GM18502 (cell line): ENCODE results near the gene DNAJB4.
"Not testable (repeated sequence)": the region's sequence is repeated elsewhere in the genome, so short reads cannot be mapped to it uniquely, and the experiment has no call there.

Experiments
- ATAC-seq: cut with Tn5 transposase; IDR thresholded peaks from one replicate; pipeline ENCODE4 v1.9.1; 2021; ENCODE audit warnings: mild to moderate bottlenecking; ENCODE audit not compliant: unreplicated experiment, poor library complexity

DNAJB4 gene

DNA sequence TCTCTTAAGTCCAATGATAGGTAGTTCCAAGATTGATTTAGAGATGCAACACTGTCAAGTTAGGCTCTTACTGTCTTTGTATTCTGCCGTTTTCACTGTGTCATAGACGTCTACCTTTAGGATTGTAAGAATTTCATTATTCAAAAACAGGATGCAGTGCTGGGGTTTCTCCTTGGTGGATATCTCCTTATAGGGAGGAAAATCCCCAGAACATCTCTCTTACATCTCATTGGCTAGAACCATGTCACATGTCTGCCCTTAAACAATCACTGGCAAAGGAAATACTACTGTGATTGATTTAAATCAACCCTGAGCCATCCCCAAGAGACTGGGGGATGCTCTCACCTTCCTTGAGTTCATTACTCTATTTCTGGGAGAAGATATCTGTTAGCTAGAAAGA is 15.0 kb upstream of the DNAJB4 start:
- no peak for ATAC-seq

DNA sequence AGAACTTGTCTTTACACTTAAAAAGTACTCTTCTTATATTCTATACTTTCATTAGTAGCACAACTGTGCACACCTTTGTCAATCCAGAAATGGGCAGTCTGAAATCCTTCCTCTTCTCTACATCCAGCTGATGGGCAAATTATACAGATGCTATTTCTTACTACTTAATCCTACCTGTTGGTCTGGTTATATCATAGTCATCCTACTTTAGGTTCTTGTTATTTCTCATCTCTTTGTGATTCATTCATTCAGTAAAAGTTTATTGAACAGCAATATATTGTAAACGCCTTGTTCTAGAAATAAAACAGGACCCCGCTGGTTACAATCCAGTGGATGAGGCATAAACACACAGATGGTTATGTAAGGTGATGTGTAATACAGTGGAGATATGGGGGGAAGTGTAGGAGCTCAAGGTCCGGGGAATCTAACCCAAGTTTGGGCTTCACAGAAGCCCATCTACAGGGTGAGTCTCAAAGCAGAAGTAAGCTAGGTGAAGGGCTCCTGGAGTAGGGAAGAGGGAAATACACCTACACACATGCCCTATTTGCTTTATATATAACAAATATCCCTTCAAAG is 14.0 kb upstream of the DNAJB4 start:
- ATAC-seq = no peak

DNA sequence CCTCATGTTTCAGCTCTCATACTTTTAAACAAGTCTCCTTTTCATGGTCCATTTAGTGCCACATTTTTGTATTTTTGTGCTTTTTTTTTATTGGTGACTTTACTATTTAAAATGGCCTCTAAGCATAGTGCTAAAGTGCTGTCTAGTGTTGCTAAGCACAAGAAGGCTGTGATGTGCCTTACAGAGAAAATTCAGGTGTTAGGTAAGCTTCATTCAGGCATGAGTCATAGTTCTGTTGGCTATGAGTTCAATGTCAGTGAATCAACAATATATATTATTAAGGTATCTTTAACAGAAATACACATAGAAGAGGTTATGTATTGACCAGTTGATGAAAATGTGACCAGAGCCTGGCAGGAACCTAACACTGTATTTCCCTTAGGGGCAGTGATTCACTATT is 13.1 kb upstream of the DNAJB4 start:
- ATAC-seq = no peak

DNA sequence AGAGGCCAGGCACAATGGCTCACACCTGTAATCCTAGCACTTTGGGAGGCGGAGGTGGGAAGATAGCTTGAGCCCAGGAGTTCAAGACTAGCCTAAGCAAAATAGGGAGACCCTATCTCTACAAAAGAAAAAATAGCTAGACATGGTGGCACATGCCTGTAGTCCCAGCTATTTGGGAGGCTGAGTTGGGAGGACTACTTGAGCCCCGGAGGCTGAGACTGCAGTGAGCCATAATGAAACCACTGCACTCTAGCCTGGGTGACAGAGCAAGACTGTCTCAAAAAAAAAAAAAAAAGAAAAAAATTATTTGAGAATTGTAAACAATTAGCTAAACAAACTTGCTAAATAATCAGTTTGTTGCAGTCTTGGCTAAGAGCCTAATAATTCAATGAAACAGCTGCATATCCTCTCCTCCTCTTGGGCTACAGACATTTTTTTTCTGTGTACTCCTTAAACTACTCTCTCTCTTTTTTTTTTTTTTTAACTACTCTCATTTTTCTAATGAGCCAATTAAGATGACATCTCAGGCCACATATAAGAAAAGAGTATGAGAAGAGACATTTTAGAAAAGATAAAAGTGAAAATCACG is 10.5 kb upstream of the DNAJB4 start:
- no peak for ATAC-seq

DNA sequence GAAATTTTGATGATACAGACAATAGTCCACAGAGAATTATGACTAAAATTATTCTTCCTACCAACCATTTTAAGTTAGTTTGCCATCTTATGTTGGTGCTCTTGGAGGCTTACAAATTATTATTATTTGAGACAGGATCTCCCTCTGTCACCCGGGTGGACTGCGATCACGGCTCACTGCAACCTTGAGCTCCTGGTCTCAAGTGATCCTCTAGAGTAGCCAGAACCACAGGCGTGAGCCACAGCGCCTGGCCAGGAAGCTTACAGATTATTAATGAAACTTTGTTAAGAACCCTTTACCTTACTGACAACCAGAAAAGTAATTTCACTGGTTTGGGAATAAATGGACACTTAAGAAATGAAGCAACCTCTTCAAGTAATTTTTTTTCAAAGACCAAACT is 8.0 kb upstream of the DNAJB4 start:
- ATAC-seq = no peak

DNA sequence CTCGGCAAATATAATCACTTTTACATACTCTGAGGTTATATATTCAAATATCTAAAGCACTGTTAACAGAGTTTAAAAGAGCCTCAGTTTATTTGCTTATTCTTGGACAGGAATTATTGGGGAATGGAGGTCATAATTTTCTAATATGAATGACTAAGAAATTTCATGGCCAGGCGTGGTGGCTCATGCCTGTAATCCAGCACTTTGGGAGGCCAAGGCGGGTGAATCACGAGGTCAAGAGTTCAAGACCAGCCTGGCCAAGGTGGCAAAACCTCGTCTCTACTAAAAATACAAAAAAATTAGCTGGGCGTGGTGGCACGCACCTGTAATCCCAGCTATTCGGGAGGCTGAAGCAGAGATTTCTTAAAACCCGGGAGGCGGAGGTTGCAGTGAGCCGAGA is 4.2 kb upstream of the DNAJB4 start:
- not testable (repeated sequence) for ATAC-seq

DNA sequence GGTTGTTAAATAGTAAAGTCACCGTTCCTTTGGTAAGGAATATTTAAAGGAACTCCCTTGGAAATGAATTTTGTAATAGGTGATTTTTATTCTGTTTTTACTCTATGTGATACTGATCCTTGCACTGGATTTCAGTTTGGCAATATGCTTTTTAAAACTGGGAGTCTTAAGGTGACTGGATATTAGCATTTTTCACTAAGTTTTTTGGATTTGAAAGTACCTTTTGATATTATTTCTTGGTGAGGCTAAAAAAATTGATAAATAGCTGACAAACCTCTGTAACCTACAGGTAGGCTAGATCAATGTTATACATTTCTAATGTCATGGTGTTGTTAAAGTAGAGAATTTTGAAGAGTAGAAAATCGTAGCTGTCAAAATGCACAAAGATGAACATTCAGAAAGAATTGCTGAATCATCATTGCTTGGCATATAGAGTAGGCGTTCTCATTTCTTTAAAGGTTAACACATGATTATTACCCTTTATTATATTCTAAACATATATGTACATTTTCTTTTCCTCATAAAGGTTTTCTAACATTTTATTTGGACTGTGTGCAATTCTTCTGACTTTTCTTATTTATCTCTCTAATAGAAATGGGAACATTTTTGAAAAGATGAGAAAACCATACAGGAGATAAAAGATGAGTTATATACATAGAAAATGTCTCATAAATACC is 1.5 kb upstream of the DNAJB4 start:
- ATAC-seq = no peak

DNA sequence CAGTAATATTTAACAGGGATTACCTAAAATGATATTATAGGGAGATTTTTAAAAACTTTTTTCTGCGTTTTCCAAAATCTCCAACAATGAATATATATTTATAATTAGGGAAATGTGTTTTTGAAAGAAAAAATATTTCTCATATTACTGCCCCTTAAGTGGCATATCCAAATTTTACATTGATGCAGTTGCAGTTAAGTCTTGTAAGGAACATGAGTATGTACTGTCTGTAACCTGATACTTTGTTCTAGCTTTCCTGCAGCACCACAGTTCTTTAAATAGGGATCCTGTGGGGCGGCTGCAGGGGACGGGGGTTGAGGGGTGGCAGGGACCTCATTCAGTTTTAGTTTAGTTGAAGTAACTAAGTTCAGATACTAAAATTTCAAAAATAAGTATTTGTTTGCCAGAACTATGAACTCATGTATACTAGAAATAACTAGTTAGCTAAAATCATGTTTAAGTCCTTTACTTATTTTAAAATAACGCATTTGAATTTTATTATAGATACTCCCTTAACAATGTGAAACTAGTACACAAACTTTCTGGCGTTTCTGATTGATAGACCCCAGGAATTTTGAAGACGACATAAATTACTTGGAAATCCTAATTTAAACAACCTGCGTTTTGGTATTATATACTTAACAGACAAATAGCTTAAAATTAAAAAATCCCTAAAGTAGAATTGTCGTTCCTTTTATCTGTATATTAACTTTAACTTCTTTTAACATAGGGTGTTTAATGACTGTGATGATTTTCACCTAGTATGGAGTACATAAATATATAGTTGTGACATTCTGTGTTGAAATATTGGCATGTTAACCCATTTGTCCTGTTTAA is 639 bp upstream of the DNAJB4 start:
- ATAC-seq = peak; percentile 64

DNA sequence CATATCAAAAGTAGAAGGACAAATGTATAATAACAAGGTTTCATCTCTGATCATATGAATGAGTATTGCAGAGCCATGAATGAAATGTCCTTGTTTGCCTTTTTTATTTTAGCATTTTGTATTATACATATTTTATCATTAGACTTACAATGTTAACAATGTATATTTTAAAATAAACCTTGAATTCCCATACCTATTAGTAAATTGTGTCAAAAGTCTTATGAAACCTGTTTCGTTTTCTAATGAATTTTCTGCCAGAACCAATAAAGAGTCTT is 646 bp downstream of the DNAJB4 start:
- ATAC-seq = no peak

DNA sequence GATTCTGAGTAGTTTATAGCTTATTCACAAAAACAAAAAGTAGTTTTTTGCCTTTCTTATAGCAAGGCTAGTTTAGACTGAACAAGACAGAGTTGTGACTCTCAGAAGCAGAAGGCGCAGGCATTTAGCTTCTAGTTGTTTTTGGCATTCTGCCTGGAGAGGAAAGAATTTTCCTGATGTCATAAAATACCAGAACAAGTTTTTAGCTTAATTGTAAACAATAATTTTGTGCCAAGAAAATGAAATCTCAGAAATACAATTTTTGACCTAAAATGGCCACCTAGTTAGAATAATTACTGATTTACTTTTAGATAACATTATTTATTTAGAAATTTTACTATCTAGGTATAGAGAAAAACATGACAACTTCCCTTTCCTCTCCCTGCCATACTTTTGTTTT is 1.0 kb downstream of the DNAJB4 start:
- ATAC-seq = no peak

DNA sequence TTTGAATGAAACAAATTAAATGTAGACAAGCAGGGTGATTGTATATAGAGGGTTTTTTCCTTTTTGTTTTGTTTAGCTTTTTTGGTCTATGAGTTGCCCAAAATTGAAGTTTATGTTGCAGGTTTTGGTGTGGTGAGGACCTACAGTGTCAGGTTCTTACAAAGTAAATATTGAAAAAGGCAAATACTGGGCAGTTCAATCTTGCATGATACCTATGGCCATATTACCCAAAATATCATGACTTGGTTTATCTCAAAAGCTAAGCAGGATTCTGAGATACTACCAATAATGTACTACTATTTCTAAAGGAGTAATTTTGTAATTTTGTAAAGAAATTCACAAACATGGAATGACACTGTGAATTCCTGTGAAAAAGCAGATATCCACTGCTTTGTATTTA is 1.8 kb downstream of the DNAJB4 start:
- ATAC-seq = no peak

DNA sequence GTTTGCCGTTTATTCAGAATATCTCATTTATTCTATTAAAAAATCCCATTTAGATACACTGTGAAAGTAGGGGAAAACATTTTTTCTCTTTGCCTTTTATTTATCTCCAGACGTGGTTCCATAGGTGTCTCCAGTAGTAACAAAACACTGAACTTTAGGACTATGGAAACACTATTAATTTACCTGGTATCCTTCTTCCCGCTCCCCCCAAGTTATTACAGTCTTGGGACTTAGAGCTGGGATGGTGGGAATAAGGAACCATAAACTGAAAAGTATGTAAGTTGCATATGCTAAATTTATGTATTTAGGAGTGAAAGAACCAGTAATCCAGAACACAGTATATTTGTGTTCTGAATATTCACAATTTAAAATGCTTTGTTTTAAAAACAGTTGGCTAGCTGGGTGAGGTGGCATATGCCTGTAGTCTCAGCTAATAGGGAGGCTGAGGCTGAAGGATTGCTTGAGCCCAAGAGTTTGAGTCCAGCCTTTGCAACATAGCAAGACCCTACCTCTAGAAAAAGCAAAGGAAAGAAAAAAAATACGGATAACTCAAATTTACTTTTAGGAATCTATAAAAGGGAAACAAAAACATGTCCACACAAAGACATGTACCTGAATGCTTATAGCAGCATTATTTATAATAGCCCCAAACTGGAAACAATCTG is 3.1 kb downstream of the DNAJB4 start:
- ATAC-seq = no peak

DNA sequence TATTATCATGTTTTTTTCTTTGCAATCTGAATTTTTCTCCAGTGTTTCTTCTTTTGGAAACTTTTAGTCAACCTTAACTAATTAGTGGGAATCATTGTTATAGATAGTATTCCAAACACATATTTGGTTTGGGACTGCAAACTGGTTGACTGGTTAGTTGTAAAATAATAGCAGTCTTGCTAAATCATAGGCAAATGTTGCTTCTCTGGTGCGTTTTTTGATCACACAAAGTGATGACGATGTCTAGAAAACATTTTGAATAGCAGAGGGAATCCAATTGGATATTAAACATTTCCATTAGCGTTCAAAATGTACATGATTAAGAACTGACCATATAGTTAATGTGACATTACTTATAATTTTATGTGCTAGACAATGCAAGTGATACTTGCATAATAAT is 4.5 kb downstream of the DNAJB4 start:
- no peak for ATAC-seq

DNA sequence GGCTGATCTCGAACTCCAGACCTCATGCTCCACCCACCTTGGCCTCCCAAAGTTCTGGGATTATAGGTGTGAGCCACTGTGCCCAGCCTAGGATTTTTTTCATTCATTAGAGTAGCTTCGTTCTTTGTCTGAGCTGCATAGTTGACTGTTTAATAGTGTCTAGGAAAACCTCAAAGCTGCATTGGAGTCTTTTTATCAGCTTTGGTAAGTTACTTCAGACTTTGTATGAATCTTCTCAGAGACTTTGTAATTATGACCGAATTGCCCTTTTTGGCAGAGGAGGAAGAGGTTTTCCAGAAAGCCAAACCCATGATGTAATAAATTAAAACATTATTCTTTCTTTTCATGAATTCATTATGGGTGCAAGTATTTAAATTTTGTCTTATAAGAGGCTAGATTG is 5.1 kb downstream of the DNAJB4 start:
- ATAC-seq = no peak

DNA sequence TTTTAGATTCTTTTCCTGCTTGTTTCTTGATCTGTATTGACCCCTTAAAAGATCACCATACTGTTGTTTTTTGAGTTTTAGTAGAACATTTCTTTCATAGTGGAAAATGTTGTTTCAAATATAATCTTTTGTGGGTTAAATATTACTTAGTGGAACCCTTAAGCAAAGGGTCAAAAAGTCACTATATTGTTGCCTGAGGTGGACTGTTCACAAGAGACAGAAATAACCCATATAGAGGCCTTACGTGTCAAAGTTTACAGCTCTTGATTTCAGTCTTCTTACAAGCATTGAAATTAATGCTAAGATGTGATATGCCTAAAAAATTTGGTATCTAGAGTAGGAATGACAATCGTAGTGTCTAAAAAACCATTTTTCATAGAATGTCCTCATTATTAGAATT is 6.3 kb downstream of the DNAJB4 start:
- no peak for ATAC-seq

DNA sequence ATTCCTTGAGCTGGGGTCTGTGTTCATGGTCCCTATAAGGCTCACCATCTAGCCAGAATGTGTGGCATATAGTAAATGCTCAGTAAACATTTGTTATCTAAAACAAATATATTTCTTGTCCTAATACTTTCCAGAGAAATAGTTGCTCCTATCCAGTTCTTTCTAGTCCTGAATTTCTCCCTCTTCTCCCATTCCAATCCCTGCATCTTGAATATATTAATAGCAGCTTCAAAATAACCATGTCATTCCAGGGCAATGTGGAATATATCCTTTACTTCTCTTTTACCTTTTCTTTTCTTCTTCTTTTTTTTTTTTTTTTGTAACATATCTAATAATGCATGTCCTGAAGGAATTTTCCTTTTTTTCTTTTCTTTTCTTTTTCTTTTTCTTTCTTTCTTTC is 10.4 kb downstream of the DNAJB4 start:
- no peak for ATAC-seq

DNA sequence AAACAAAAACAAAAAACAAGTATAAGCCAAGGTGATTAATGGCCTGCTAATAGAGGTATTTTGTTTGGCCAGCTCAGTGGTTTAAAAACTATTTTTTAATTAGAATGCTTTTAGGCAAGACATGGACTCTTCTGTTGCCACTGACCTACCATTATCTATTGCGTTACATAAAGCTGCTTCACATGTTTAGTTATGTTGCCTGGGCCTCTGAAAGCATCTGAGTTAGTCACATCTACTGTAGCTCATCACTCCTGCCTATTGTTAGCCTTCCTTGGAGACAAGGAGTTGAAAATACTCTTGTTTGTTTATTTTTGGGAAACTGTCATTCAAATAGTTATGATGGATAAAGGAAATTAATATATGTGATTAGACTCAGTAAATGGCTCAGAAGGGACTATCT is 14.3 kb downstream of the DNAJB4 start:
- no peak for ATAC-seq

DNA sequence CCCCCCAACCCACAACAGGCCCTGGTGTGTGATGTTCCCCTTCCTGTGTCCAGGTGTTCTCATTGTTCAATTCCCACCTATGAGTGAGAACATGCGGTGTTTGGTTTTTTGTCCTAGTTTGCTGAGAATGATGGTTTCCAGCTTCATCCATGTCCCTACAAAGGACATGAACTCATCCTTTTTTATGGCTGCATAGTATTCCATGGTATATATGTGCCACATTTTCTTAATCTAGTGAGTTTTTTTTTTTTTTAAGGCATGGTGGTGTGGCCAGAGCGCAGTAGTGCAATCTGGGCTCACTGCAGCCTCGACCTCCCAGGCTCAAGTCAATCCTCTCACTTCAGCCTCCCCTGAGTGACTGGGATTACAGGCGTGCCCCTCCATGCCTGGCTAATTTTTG is 16.4 kb downstream of the DNAJB4 start:
- not testable (repeated sequence) for ATAC-seq

DNA sequence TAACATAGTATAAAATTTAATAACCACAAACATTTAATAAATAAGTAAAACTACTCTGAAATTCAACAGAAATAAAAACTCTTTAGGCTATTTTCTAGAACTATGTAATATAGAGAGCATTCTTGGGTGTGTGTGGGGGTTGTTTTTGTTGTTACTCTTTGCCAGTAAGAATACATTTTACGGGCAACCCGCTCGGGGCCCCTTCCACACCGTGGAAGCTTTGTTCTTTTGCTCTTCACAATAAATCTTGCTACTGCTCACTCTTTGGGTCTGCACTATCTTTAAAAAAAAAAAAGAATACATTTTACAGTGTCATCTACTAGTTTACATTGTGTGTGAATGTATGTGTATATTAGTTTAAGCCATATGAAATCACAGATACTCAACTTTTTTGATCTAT is 25.1 kb downstream of the DNAJB4 start:
- no peak for ATAC-seq

DNA sequence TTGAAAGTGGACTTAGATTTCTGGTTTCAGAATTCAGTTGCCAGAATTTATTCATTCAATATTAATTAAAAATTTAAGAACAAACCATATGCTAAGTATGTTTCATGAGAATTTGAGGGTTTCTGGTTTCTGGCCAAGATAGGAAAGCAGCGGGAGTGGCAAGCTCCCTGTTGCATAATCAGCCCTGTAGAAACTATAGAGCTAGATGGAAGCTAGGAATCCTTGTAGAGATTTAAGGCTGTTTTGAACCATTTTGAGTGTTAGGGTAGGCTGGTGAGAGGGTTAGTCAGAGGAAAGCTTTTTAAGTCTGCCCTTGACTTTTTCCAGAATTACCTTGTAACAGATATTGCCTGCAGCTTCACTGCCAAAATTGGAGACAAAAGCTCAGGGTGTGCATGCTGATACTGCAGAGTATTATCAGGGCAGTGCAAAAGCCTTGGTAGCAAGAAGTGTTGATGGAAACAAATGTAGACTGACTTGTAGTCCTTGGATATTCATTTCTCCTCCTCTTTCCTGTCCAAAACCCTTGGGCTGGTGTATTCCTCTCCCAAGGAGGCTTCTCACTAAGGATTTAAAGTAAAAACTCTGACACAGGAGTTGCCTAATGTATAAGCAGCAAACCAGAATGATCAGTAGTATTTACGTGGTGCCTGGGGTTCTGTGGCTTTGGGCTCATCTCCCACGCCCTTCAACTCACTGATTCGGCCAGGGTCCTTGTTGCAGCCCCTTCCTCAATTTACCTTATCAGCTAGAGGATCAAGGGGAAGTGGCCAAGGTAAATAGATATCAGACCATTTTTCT is 28.5 kb downstream of the DNAJB4 start:
- ATAC-seq = no peak
